Measurements from ENCODE around the gene LAMTOR4. TPM values are rescaled to one million over a fixed set of nuclear protein-coding genes. Genes with fewer than 3 reads are reported as not detected.

Gene LAMTOR4
- total RNA-seq, 4 donors from 2014 or later = 109 to 228 (median 148) TPM

GRCh38 chr7:100122067-100122466 lies 26.7 kb upstream of the LAMTOR4 start:
- ATAC-seq = no peak
- Histone ChIP-seq H3K36me3 (peaks cover 0 to 27% of the 10 kb centered on the region in 2 donors), H3K27me3 (no peaks in the 10 kb centered on the region), H3K4me1 (peaks cover 0 to 67% (median 23%) of the 10 kb centered on the region in 3 donors), H3K27ac (no peak overlapping the region), H3K9me3 (no peaks in the 10 kb centered on the region), H3K4me3 (no peak overlapping the region)
- 72% methylated on average over 13 of the region's 13 CpGs; no CpG with 5 or more reads in 1 of the 2 donors for WGBS, 2 donors (ENCODE audit: low coverage in 1 of 2)
- TF ChIP-seq POLR2AphosphoS5 (IDR thresholded peaks at IDR 0.05) (no peak), EP300 (IDR thresholded peaks at IDR 0.05) (no peak), CTCF (IDR thresholded peaks at IDR 0.05) (no peak), POLR2A (IDR thresholded peaks at IDR 0.05) (no peak)

GRCh38 chr7:100122568-100122967 lies 26.1 kb upstream of the LAMTOR4 start:
- no peak for ATAC-seq
- WGBS, 2 donors (ENCODE audit: low coverage in 1 of 2) = 100% methylated on average over 1 of the region's 1 CpG; no CpG with 5 or more reads in 1 of the 2 donors
- H3K4me1 ChIP-seq = peaks cover 0 to 68% (median 23%) of the 10 kb centered on the region in 3 donors
- H3K9me3 ChIP-seq = no peaks in the 10 kb centered on the region
- no peaks in the 10 kb centered on the region for H3K27me3 ChIP-seq
- no peak overlapping the region for H3K27ac ChIP-seq
- H3K36me3 ChIP-seq = peaks cover 0 to 27% of the 10 kb centered on the region in 2 donors
- no peak overlapping the region for H3K4me3 ChIP-seq
- TF ChIP-seq EP300 (IDR thresholded peaks at IDR 0.05) = no peak
- no peak for TF ChIP-seq POLR2A (IDR thresholded peaks at IDR 0.05)
- TF ChIP-seq CTCF (IDR thresholded peaks at IDR 0.05) = no peak
- TF ChIP-seq POLR2AphosphoS5 (IDR thresholded peaks at IDR 0.05) = no peak

- ATAC-seq = no peak
These were observed 24.2 kb upstream of the LAMTOR4 start for GRCh38 chr7:100124301-100125230.

GRCh38 chr7:100126239-100126930 lies 22.3 kb upstream of the LAMTOR4 start:
- no peak for ATAC-seq
- WGBS, 2 donors (ENCODE audit: low coverage in 1 of 2) = 6 to 8% methylated on average over 18 to 21 of the region's 29 CpGs
- Histone ChIP-seq H3K27me3 (no peaks in the 10 kb centered on the region), H3K4me1 (peaks cover 0 to 61% (median 17%) of the 10 kb centered on the region in 3 donors), H3K9me3 (no peaks in the 10 kb centered on the region), H3K4me3 (peak overlapping the region; percentile 74 to 96), H3K36me3 (peaks cover 0 to 27% of the 10 kb centered on the region in 2 donors), H3K27ac (peak overlapping the region; percentile 87 to 98 (median 96))
- TF ChIP-seq EP300 (IDR thresholded peaks at IDR 0.05) (no peak), CTCF (IDR thresholded peaks at IDR 0.05) (peak in 2 of 4 experiments; percentile 16 to 18)

More at GRCh38 chr7:100124301-100125230, 24.2 kb upstream of the LAMTOR4 start:
- TF ChIP-seq POLR2AphosphoS5 (IDR thresholded peaks at IDR 0.05) = no peak
- TF ChIP-seq EP300 (IDR thresholded peaks at IDR 0.05) = no peak
- TF ChIP-seq POLR2A (IDR thresholded peaks at IDR 0.05) = no peak
- TF ChIP-seq CTCF (IDR thresholded peaks at IDR 0.05) = no peak
- Histone ChIP-seq H3K4me1 (peaks cover 0 to 67% (median 23%) of the 10 kb centered on the region in 3 donors), H3K36me3 (peaks cover 0 to 27% of the 10 kb centered on the region in 2 donors), H3K9me3 (no peaks in the 10 kb centered on the region), H3K4me3 (no peak overlapping the region), H3K27ac (peak overlapping the region in 1 of 4 donors; percentile 98), H3K27me3 (no peaks in the 10 kb centered on the region)
- WGBS, 2 donors (ENCODE audit: low coverage in 1 of 2) = 61 to 100% methylated on average over 1 to 4 of the region's 4 CpGs

Measured in gastroesophageal sphincter (tissue), 4 donors.